HG02870 (cell line): Measurements from ENCODE around the gene BCAR3.
A peak's percentile ranks its signal among the peaks of the same experiment; 100 is the strongest.
"Not testable (repeated sequence)": the region's sequence is repeated elsewhere in the genome, so short reads cannot be mapped to it uniquely, and the experiment has no call there.

Source experiments
- ATAC-seq: cut with Tn5 transposase; IDR thresholded peaks from one replicate; pipeline ENCODE4 v1.9.1; 2021; ENCODE audit warnings: mild to moderate bottlenecking, moderate library complexity; ENCODE audit not compliant: unreplicated experiment

The BCAR3 gene

DNA sequence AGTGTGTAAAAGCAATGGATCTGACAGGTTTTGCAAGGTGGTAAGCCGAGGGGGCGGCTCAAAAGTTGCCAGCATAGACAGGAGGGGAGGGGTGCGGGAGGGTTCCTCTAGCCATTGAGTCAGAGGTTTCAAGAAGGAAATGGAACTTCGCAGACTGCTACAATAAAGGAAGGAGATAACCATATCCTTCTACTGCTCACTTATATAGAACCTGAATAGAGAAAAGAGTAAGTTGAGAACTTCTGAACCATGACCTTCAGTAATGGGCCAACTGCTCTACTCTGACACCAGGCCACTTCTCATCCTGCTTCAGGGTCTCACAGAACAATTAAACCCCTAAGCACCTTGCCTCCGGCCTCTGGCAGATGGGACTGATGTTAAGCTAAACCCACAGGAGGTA, 26.3 kb upstream of the BCAR3 start:
- peak; percentile 67 for ATAC-seq

DNA sequence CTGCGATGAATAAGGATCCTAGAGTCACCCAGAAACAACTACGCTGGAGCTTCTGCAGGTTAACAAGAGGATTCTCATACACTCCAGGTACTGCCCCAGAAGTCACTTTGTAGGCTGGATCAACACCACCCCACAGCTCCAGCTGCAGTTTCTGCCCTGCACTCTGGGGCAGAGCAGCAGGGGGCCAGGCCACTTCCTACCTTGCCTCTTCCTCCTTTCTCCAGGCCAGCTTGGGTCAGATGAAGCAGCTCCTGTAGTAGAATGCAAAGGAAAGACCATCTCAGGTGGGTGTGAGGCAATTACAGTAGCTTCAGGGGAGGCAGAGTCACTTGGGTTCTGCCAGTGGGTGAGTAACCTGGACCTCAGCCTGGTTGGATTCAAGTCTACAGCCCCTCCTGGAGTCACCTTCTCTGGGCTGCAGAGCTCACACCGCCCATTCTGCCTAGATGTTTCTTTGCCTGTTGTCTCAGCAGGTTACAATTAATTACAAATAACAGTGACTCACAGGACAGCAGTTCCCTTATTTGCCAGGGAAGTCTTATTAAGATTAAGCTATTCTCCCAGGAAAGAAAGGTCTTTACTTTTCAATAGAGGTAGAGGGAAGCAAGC, 24.4 kb upstream of the BCAR3 start:
- no peak for ATAC-seq

DNA sequence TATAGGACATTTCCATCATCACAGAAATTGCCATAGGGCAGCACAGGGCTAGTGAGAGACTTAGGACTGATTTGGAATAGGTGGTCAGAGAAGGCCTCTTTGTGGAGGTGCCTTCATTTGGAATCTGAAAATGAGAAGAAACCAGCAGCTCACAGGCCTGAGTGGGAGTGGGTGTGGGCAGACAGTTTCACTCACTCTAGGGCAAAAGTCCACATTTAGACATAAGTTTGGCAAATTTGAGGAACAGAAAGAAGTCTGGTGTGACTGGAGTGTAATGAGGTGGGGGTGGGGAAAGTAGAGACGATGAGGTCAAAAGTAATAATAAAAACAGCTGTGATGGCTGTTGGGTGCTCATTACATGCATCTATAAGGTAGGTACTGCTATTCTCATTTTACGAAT, 22.4 kb upstream of the BCAR3 start:
- ATAC-seq = peak; percentile 38

DNA sequence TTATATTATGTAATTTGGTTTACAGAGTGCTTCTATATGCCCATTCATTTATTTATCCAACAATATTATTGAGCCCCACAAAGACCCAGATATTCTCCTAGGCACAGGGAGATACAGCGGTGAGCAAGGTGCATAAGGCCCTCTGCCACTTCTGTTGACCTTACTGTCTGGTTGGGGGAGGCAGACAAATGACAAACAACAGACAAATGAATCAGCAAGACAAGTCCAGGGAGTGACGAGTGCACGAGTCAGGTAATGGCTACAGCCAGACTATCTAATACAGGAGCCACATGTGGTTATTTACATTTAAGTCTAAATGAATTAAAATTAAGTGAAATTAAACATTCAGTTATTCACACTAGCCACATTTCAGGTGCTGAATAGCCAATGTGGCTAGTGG, 22.0 kb upstream of the BCAR3 start:
- ATAC-seq = no peak

DNA sequence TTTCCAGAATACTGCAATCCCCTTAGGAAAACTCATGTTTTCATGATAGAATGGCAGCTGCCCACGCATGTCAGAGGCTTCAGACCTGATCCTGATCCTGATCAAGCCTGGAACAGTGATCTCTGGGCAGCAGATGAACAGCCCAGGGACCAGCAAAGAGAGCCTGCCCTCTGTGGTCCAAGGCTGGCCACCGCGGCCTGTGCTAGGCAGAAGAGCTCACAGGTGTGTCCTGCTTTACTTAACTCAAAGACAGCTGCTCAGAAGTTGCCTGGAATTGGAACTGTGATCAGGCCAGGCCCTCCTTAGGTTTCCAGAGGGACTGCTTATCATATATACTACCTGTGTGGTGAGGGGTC, 21.2 kb upstream of the BCAR3 start:
- ATAC-seq = no peak

DNA sequence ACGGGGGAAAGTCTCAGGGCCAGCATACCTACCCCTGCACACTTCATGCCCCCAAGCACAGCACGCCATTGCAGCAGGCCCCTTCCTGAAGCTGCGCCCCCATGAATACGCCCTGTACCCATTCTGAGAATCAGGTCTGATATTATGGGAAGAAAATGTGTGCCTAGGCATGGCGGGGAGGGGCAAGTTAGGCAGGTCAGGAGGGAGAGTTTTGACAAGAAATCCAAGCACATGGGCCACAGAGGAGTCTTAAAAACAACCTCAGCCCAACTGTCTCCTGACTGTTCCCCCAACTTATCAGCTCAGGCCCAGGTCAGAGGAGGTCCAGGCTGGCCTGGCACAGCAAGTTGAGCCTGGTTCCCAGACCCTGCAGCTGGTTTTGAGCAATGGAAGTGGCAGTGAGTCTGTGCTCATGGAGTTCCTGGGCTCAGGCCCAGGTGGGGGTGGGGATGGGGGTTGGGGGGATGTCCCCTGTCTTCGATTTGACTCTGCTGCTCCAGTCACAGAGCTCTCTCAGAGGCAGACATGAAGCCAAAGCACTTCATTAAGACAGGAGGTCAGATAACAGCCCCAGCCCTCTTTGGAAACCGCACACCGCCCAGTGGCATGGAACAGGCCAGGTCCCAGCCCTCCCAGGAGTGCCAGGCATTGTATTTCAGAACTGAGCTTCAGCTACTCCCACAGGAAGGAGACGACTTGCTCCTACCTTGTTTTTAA, 20.6 kb upstream of the BCAR3 start:
- ATAC-seq = peak; percentile 25

DNA sequence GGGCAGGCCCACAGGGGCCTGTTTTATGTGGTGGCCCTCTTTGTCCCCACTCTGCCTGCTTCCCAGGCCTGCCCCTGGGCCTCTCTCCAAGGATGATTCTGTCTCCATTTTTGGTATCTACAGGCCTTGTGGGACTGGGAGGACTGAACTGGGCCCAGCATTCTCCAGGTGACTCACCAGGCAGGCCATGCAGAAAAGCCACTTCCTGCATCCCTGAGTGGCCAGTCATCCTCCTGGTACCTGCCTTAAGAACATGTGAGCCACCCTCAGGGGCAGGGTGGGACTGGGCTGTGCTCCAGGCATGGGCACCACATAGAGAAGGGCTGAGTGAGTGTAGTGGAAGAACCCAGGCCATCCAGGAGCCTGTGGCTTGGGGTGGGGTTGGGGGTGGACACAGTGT, 20.0 kb upstream of the BCAR3 start:
- ATAC-seq = no peak

DNA sequence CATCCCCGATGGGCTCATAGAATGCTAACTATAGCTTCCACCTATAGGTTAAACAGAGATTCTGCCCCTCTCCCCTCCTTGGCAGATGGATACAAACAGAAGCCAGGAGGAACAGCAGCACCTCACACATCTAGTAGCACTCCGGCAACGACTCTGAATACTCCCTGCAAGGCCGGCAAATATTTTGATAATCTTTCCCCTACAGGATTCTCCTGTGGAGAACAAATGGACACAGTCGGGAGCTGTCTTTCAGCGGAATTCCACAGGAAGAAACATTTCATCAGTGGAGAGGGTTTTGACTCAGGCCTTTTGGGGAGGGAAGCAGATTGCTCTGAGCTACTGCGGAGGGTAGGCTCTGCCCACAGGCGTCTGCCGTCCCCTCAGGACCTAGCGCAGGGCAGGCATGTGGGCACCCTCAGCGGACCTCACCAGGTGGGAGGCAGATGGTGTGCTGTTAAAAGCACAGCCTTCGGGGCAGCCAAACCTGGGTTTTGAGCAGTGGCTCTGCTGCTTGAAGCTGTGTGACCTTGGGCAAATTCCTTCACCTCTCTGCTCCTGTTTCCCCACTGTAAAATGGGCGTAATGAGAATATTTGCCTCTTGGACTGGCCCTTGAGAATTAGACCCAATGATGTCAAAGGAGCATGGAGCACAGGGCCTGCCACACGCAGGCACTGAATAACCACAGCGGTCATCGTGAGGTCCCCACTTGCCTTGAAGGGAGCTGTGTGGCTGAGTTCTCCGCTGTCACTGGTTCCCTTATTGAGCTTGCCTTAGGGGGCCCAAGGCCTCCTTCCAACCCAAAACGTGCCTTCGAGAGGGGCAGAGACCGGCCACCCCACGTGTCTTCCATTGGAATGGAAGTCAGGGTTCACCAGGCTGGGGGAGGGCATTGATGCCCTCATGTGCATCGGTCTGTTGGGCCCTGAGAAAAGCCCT, 19.2 kb upstream of the BCAR3 start:
- no peak for ATAC-seq

DNA sequence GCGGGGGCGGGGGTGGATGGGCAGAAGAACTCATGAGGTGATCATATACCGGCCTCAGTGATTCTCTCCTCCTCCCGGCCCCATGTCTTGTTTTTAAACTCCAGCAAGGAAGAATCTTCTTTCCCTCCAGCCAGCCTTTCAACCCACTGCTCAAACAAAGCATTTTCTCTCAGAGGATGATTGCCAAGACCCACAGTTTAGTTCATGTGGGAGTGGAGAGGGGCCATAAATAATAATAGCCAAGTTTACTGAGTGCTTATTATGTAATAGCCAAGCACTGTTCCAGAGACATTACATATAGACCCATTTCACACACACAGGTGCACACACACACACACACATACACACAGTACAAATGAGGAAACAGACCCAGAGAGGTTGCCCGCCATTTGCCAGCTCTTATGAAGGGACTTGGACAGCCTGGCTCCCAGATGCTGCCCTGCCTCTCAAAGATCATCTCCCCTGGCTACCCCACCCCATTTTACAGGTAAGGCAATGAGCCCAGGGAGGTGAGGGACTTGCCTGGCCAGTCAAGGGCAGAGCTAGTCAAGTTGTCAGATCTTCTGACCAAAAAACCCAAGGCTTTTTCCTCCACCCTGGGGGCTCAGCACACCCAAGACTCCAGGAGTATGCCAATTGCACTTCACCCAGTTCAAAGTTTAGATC, 18.0 kb upstream of the BCAR3 start:
- ATAC-seq = no peak

DNA sequence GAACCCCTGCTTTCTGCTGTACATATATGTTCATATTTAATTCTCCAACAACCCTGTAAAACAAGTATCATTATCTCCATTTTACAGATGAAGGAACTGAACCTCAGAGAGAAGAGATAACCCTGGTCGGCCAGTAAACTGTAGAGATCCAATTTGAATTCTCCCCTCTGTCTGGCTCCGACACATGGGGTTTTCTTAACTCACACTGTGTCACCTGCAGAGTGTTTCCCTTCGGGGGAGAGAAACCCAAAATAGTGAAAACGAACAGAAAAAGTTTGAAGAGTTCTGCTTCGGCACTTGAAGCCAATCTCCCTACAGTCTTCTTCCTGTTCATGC, 17.4 kb upstream of the BCAR3 start:
- ATAC-seq = no peak

DNA sequence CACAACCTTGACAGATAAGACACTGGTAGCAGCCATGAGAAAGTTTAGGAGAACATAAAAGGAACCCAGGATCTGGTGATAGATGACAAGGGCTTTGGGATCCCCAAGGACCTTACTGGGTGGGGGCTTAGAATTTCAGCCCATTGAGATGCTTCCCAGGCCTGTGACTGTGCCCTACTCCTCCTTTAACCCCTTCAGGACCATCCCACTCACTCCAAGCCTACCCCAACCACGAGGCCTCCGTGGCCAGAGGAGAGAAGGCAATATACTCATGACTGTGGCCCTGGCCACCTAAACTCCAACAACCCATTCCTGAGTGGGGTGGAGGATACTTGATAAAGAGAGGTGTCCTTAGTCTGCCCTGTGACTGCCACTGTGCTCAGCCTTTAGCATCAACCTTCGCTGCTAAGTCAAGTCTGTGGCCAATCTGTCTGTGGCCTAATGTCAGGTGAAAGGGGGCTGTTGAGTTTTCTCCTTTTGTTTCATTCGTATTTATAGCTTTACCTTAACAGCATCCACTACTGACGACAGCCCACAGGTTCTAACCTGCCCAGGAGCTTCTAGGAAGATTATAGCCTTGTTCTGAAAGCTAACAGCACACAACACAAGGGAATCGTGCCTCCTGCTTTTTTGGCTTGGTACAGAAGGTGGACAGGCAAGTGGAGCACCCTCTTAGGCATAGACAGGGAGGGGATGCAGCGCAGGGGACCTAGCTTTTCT, 16.9 kb upstream of the BCAR3 start:
- ATAC-seq = no peak

DNA sequence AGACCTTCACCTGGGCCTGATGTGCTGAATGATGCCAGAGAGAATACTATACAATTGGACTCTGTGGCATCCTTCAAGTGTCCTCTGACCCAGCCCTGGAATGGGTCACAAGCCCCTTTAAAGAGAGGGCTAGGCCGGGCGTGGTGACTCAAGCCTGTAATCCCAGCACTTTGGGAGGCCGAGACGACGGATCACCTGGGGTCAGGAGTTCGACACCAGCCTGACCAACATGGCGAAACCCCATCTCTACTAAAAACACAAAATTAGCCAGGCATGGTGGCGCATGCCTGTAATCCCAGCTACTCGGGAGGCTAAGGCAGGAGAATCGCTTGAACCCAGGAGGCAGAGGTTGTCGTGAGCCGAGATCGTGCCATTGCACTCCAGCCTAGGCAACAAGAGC, 15.9 kb upstream of the BCAR3 start:
- not testable (repeated sequence) for ATAC-seq

DNA sequence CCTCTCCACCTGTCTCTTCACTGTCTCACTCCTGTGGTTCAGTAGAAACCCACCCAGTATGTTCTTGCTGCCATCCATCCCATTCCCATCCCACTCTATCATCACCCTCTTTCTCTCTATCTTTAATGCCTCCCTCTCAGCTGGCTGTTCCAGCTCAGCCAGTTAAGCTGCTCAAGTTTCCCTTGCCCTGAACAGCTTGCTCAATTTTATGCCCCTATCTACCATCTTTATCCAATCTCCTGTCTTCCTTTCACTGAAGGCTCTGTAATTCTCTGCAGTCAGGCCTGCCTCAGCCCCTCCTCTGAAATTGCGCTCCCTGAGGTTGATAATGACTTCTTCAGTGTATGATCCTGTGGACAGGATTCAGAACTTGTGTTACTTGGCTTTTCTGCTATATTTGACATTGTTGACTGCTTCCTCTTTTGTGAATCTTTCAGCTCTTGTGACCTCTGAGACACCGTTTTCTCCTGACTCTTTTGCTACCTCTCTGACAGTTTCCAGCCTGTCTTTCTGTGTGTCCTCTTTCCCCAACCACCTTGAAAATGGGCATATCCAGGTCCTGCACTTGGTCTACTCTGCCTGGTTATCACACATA, 13.9 kb upstream of the BCAR3 start:
- peak; percentile 38 for ATAC-seq

DNA sequence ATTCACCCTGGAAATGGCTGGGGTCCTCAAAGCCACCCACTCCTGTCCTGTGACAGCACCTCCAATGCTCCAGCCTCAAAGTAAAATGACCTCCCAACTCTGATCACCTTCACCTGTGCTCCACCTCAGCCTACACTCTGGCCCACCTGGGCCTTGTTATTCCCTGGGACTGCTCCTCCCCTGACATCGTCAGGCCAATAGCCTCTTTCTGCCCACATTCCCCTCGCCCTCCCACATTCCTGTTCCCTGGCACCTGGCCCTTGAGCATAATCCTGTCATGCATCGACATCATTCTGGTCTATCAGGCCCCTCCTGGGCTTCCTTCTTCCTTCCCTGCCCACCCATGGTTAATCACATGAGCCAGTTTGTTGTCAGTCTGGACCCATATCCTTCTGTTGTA, 13.2 kb upstream of the BCAR3 start:
- ATAC-seq = no peak

DNA sequence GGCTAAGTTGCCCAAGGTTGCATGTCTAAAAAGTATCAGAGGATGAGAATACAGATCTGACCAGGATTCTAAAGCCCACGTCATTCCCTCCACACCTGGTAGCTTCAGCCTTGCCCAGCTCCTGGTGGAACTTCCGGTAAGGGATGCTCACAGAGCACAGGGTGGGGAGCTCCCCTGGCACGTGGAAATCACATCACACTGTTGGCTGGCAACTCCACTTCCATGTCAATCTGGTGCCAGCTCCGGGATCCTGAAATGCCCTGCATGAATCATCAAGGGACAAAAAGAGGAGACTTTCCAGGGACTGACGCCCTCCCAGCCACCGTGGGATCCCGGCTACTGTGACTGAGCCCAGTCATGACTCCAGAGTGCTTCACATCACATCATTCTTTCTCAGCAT, 12.4 kb upstream of the BCAR3 start:
- ATAC-seq = no peak

DNA sequence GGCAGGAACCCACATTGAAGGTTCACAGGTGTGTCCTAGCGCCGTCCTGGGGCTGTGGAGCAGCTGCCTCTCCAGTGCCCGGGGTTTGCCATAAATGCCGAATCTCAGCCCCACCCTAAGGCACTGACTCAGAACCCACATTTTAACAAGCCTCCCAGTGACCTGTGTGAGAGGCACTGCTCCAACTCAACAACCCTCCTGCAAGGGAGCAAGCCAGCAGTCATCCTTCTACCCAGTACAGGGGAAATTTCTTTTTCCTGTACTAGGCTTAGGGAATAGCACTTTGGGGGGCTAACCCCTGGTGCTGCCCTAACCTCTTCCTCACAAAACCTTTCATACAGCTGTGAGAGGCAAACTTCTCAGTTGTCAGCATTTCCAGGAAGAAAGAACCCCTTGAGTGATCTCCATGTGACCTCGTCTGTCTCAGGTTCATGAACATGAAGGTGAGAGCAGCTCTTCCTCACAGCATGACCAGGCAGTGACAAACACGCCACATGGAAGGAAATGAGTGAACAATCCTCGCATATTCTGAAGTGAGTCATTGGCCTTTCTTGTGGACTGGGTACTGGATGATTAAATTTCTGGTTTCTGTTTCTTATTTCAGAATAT, 11.4 kb upstream of the BCAR3 start:
- peak; percentile 87 for ATAC-seq

DNA sequence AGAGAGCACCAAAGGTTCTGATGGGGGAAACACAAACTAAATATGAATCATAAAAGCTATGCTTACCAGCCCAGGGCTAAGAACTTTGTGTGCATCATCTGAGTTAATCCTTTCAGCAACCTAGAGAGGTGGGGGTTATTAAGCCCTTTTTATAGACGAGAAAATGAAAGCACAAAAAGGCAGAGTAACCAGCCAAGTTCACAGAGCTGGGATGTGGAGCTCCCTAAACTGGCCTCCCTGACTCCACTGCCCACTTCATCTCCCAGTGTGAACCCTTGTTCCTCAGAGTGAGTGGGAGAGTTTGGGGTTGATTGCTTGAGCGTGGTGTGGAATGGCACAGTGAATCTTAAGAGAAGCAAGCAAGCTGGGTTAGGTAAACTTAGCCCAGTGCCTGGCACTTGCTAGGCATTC, 10.8 kb upstream of the BCAR3 start:
- ATAC-seq = no peak

DNA sequence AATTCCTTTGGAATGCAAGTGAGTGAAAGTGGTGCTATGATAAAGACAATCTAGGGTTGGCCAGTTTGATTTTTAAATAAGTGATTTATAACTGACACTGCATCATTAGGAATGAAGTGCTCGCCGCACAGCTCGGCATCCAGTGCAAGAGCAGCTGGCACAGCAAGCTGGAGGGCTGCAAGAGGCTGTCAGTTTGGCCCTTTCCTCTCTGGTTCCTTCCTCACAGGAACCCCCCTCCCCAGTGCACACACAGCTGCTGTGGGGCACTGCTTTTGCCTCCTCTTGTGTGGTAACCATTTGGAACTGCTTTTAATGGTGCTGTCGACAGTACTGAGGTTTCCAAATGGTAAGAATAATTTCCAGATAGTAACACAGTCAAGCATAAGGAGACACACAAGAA, 10.4 kb upstream of the BCAR3 start:
- no peak for ATAC-seq

DNA sequence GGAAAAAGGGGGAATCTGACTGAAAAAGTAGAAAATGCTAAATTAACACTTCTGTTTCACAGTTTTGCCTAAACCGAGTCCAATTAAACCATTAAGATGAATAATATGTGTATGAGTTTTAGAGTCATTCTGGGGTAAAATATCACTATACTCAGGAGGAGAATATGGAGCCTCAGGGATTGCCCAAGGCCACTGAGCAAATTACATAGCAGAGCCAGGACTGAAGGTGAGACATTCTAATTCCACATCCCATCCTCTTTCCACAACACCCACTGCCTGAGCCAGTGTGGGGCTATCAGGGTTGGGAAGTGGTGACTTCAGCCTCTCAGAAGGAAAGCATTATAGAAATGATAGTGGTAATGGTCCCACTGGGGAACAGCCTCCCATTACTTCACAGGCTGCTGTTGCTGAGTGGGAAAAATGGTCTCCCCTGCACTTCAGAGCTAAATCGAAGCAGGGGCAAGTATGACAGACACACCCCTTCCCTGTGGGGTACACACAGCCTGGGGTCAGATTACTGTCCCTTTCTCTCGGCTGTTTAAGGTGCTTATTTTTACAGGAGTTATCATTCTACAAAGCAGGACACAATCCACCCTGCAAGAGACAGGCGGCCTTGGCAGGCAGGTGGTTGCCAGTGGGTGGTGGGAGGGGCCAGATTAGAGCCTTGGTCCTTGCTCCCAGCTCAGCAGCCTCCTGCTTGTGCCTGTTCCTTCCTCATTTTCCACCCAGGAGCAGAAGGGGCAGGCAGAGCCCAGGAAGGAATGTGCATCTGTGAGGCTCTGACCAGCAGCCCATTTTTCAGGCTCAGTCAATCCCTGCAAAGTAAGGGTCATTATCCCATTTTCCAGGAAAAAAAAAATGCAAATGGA, 9.5 kb upstream of the BCAR3 start:
- no peak for ATAC-seq
